Upper lobe of left lung (tissue), 4 donors: Measurements from ENCODE around the gene RIPK3.

Source experiments
- CTCF ChIP-seq, 6 experiments: fragments of 450-650 bp in 4 of 6; fragments of 200-600 bp in 2 of 6; sonication (generic) in 2 of 6; IDR thresholded peaks; one replicate each; pipeline ENCODE4 v1.5.1; 2016 to 2019; ENCODE audit warnings: antibody characterized with exemption in 6 of 6
- POLR2A ChIP-seq, 4 donors: fragments of 450-650 bp; IDR thresholded peaks; one replicate each; pipeline ENCODE4 v1.5.1; 2016 to 2017; ENCODE audit warnings: antibody characterized with exemption in 4 of 4, mild to moderate bottlenecking in 2 of 4

DNA sequence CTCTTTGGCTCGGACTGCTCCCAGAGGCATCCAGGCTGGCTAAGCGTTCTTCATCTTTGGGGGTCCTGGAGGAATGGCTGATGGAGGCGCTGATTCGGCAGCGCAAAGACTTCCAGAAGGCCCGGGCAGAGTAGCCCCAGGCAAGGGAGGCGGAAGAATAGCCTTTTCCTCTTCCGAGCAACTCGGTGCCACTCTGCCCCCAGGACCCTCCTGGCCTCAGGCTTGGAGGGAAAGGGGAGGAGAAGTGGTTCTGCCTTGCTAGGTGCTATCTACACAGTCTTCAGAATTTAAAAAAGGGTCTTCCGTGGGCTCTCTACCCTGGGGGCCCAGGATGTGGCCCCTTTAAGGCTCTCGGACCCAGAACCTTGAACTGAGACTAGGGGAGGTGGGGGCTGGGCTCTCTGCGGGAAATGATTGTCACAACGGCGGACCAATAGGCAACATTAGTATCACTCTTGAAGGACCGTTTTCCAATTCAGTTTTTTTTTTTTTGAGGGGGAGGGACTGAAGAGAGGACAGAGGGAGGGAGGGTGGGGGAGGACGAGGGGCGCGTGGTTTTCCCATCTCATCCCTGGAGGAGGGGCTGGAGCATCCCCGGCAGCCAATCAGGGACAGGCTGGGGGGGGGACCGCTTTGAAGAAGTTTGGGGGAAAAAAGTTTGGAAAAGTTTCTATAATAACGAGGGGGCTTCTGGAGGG lies 27.9 kb upstream of the RIPK3 start, which contains the start of gene NFATC4:
- TF ChIP-seq POLR2A (IDR thresholded peaks at IDR 0.05) (no peak), CTCF (IDR thresholded peaks at IDR 0.05) (no peak)
